Fibroblast of lung (primary cell): ENCODE measurements around the gene CTSC. TPM values are rescaled to one million over a fixed set of nuclear protein-coding genes. Genes with fewer than 3 reads are reported as not detected.

Experiments
- DNase-seq, 2 donors: peaks; one replicate each; pipeline versions ENCODE4 v3.0.0 to v3.0.0-alpha.2; 2010; ENCODE audit warnings: low read depth in 2 of 2
- H2AFZ ChIP-seq: 2 replicates; pipeline ENCODE4 v1.5.1; 2012; ENCODE audit warnings: low read length, control low read depth, inconsistent platforms
- H3K27ac ChIP-seq: 2 replicates; pipeline ENCODE4 v1.5.1; 2011; ENCODE audit warnings: low read length, control low read depth; ENCODE audit not compliant: insufficient read depth
- H3K27me3 ChIP-seq: 2 replicates; pipeline ENCODE4 v1.5.1; 2011; ENCODE audit warnings: mild to moderate bottlenecking, low read length; ENCODE audit not compliant: control insufficient read depth, insufficient read depth
- H3K36me3 ChIP-seq: 2 replicates; pipeline ENCODE4 v1.5.1; 2011; ENCODE audit warnings: low read length; ENCODE audit not compliant: control insufficient read depth, insufficient read depth
- H3K4me1 ChIP-seq: 2 replicates; pipeline ENCODE4 v1.5.1; 2011; ENCODE audit warnings: low read length; ENCODE audit not compliant: control insufficient read depth, insufficient read depth; ENCODE audit errors: extremely low read depth
- H3K4me2 ChIP-seq: 2 replicates; pipeline ENCODE4 v1.5.1; 2011; ENCODE audit warnings: low read length, control low read depth; ENCODE audit not compliant: insufficient read depth; ENCODE audit errors: extremely low read depth
- H3K4me3 ChIP-seq, 4 experiments: fragments of 200-600 bp in 1 of 4; sonication (generic) in 1 of 4; replicated peaks in 1 of 4; 2 replicates each; pipeline ENCODE4 v1.5.1; 2011 to 2016; ENCODE audit warnings: low read length in 4 of 4, low read depth in 3 of 4, mild to moderate bottlenecking in 3 of 4, control low read depth in 2 of 4, inconsistent platforms in 1 of 4, mixed read lengths in 1 of 4; ENCODE audit not compliant: insufficient read depth in 1 of 4; ENCODE audit errors: control extremely low read depth in 1 of 4
- H3K79me2 ChIP-seq: 2 replicates; pipeline ENCODE4 v1.5.1; 2012; ENCODE audit warnings: mild to moderate bottlenecking, low read length, inconsistent platforms; ENCODE audit not compliant: control insufficient read depth, insufficient read depth
- H3K9ac ChIP-seq: 2 replicates; pipeline ENCODE4 v1.5.1; 2011; ENCODE audit warnings: mild to moderate bottlenecking, low read length, control low read depth; ENCODE audit not compliant: insufficient read depth
- H3K9me3 ChIP-seq: 2 replicates; pipeline ENCODE4 v1.5.1; 2012; ENCODE audit warnings: low read depth, low read length; ENCODE audit not compliant: control insufficient read depth, insufficient read depth
- H4K20me1 ChIP-seq: 2 replicates; pipeline ENCODE4 v1.5.1; 2011; ENCODE audit warnings: low read length; ENCODE audit not compliant: control insufficient read depth, insufficient read depth; ENCODE audit errors: extremely low read depth
- CTCF ChIP-seq, 2 donors: IDR thresholded peaks in 1 of 2; conservative IDR thresholded peaks in 1 of 2; 1 replicate in 1 of 2; 2 replicates in 1 of 2; pipeline ENCODE4 v1.5.1; 2011 to 2012; ENCODE audit warnings: low read length in 2 of 2, control low read depth in 1 of 2, inconsistent platforms in 1 of 2, low read depth in 1 of 2, mild to moderate bottlenecking in 1 of 2
- EZH2 ChIP-seq: IDR thresholded peaks from 2 replicates; pipeline ENCODE4 v1.5.1; 2012; ENCODE audit warnings: low read length, control low read depth, mild to moderate bottlenecking; ENCODE audit errors: missing control alignments
- polyA minus RNA-seq: library from RNA; depleted of rRNA, polyadenylated mRNA; stranded (reverse); fragments of >200 nt; gene quantifications from 2 replicates; pipeline ENCODE4 v1.2.3, GENCODE V29; 2011; ENCODE audit warnings: low replicate concordance
- polyA plus RNA-seq, 2 donors: library from polyadenylated mRNA; depleted of rRNA in 1 of 2; stranded (reverse) in 1 of 2; unstranded in 1 of 2; fragments of >200 nt; gene quantifications; 2 replicates each; pipeline ENCODE4 v1.2.1, GENCODE V29; 2011 to 2012; ENCODE audit warnings: missing spikeins in 1 of 2
- total RNA-seq: library from RNA; depleted of rRNA; stranded (reverse); fragments of >200 nt; gene quantifications from 2 replicates; pipeline ENCODE4 v1.2.1, GENCODE V29; 2014

CTSC gene
- total RNA-seq (31.1 and 75.8 TPM in 2 replicates), polyA plus RNA-seq (252 and 593 TPM in 2 replicates), polyA minus RNA-seq (57.2 and 70.9 TPM in 2 replicates)
- polyA plus RNA-seq (2012) = 307 and 587 TPM in 2 replicates

- TF ChIP-seq CTCF (conservative IDR thresholded peaks at IDR 0.05 in 1 of 2, IDR thresholded peaks at IDR 0.05 in 1 of 2; ENCODE audit: low read depth in 1 of 2, low read length in 2 of 2) (no peak), EZH2 (no peak)
- Histone ChIP-seq H3K4me1 (peaks cover 2% of the 10 kb centered on the region), H3K9me3 (no peaks in the 10 kb centered on the region), H3K36me3 (no peaks in the 10 kb centered on the region), H3K27ac (peak within 1 kb of the TSS; percentile 90), H3K4me3 (peak within 1 kb of the TSS; percentile 75 to 97 (median 79)), H3K4me2 (peak within 1 kb of the TSS; percentile 80), H3K79me2 (peaks cover 38% of the 10 kb centered on the region), H2AFZ (peak within 1 kb of the TSS; percentile 88), H3K27me3 (no peaks in the 10 kb centered on the region), H3K9ac (peak within 1 kb of the TSS; percentile 69), H4K20me1 (no peaks in the 10 kb centered on the region)
- DNase-seq = peak; percentile 86 to 91
Measured at GRCh38 chr11:88337181-88337986, at the start of gene CTSC. Gene CTSC, minus strand, starts transcription at chr11:88337736. Its CDS starts 64 bp downstream, at chr11:88337672.

- Histone ChIP-seq H3K27ac (no peak overlapping the region), H2AFZ (no peak overlapping the region)
- DNase-seq = peak in 1 of 2 donors; percentile 86
Measured at GRCh38 chr11:88384669-88385005, 47.1 kb upstream of the CTSC start.

More at GRCh38 chr11:88384669-88385005, 47.1 kb upstream of the CTSC start:
- no peak overlapping the region for H3K9ac ChIP-seq
- H3K79me2 ChIP-seq = no peaks in the 10 kb centered on the region
- no peaks in the 10 kb centered on the region for H3K36me3 ChIP-seq
- no peak overlapping the region for H3K4me3 ChIP-seq
- H3K27me3 ChIP-seq = no peaks in the 10 kb centered on the region
- no peaks in the 10 kb centered on the region for H3K9me3 ChIP-seq
- TF ChIP-seq CTCF (conservative IDR thresholded peaks at IDR 0.05 in 1 of 2, IDR thresholded peaks at IDR 0.05 in 1 of 2; ENCODE audit: low read depth in 1 of 2, low read length in 2 of 2) (no peak), EZH2 (no peak)
- H3K4me1 ChIP-seq = peaks cover 4% of the 10 kb centered on the region
- peak overlapping the region; percentile 46 for H3K4me2 ChIP-seq
- H4K20me1 ChIP-seq = no peaks in the 10 kb centered on the region
